ENCODE data around the gene UFSP2.
"Not testable (repeated sequence)": the region's sequence is repeated elsewhere in the genome, so short reads cannot be mapped to it uniquely, and the experiment has no call there.

Gene UFSP2

DNA sequence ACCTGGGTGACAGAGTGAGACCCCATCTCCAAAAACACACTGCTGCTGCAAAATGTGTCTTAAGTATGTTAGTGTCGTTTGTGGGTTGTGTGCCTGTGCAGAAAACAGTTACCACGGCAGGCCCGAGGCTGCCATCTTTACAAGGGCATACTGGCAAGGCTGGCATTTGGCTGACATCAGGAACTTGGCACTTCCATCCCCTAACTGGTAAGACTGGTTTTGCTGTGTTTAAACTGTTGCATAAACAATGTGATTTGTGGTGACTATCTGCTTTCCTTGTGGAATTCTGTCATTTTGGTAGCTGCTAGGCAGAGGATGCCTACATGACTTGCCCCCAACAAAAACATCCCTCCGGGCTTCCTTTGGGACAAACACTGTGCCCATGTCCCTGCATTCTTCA is 42.3 kb downstream of the UFSP2 start:
- no peak for DNase-seq

GRCh38 chr4:185382754-185383153 is 43.0 kb downstream of the UFSP2 start:
- no peak for DNase-seq

GRCh38 chr4:185381288-185382196 is 44.2 kb downstream of the UFSP2 start:
- no peak for DNase-seq

DNA sequence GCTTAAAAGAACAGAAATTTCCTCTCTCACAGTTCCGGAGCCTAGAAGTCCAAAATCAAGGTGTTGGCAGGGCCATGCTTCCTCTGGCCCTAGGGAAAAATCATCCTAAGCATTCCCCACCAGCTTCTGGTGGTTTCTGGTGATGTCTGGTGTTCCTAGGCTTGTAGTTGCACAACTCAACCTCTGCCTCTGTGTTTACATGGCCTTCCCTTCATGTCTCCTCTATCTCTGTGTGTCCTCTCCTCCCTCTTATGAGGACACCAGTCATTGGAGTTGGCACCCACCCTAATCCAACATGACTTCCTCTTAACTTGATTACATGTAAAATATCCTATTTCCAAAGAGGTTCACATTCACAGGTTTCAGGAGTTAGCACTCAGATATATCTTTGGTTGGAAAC is 45.4 kb downstream of the UFSP2 start:
- DNase-seq = no peak

- DNase-seq = no peak
These were observed 46.2 kb downstream of the UFSP2 start for GRCh38 chr4:185379326-185380295.

- no peak for DNase-seq
These were observed 47.5 kb downstream of the UFSP2 start for GRCh38 chr4:185378264-185378663.

DNA sequence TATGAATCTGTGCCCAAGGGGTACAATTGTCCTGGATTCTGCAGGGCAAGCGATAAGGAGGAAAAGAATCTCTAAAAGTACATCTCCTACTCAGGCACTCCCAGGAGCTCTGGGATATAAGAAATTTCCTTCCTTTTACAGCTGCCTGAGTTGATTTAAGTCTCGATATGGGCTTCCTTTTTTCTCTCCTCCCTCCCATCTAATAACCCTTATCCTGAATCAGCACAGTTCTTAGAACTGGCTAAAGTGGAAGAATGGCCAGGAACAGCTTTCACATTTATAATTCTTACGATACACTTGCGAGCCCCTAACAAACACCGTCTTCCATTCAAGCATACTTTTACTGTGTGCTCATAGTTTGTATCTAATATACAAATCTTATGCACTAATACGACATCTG is 51.2 kb downstream of the UFSP2 start:
- no peak for DNase-seq

GRCh38 chr4:185374027-185374426 is 51.7 kb downstream of the UFSP2 start:
- no peak for DNase-seq

DNA sequence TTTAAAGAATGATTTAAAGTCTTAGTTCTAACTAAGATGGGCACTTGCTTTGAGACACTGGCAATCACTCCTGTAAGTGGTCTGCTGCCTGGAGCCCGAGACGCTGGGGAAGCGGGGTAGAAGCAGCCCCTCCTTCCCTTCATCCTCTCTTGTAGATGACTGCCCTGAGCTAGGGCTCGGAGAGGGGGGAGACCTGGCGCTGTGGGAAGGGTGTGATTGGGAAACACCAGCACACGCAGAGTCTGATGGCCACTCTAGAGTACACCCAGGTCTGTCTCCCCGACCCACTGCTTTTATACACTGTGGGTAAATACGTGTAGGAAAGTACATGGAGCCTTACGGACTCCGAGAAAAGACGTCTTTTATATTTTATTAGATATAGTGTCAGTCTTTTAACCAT is 54.1 kb downstream of the UFSP2 start:
- no peak for DNase-seq

GRCh38 chr4:185370268-185370949 is 55.4 kb downstream of the UFSP2 start:
- no peak for DNase-seq

- no peak for DNase-seq
These were observed 56.0 kb downstream of the UFSP2 start for GRCh38 chr4:185369731-185370130.

- DNase-seq = no peak
These were observed 60.9 kb downstream of the UFSP2 start for GRCh38 chr4:185364886-185365285.

- no peak for DNase-seq
These were observed 62.5 kb downstream of the UFSP2 start for GRCh38 chr4:185363251-185363650.

GRCh38 chr4:185362570-185362969 is 63.2 kb downstream of the UFSP2 start:
- not testable (repeated sequence) for DNase-seq

DNA sequence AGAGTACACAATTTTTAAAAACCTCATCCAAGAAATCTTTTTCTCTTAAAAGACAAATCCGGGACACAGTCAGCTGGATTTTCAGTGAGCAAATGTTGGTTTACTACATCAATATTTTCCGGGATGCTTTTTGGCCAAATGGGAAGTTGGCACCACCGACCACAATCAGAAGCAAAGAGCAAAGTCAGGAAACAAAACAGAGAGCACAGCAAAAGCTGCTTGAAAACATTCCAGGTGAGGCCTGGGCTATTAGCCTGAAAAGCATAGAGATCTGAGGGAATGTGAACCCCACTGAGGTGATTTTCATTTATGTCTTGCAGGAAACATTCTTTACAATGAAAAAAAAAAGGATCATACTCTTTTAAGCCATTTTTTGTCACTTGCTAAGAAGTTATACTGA is 63.9 kb downstream of the UFSP2 start:
- no peak for DNase-seq

- no peak for DNase-seq
These were observed 65.9 kb downstream of the UFSP2 start for GRCh38 chr4:185359767-185360446.

DNA sequence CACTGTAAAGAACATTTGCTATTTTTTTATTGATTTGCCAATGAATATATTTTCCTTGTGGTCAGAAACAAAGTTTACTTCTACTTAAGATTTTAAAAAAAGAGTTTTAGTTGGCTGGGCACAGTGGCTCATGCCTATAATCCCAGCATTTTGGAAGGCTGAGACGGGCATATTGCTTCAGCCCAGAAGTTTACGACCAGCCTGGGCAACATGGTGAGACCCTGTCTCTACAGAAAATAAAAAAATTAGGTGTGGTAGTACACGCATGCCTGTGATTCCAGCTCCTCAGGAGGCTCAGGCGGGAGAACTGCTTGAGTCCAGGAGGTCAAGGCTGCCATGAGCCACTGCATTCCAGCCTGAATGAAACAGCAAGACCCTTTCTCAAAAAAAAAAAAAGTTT is 66.8 kb downstream of the UFSP2 start:
- no peak for DNase-seq

DNA sequence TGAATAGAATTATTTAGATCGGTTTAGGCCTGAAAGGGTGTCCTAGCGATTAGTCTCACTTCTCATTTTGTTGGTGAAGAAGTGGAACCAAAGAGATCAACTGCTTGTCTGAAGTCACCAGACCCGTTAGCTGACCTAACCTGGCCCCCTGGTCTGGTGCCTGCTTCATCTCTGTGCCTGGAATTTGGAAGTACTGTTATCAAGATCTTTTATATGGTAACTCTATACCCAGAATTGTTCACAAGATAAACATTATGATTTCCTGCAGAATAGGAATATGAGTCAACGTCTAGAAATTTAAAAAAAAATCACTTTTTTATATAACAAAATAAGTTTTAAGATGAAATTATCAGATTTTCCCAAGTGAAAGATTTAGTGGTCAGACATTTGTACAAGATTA is 67.2 kb downstream of the UFSP2 start:
- DNase-seq = no peak

- no peak for DNase-seq
These were observed 67.9 kb downstream of the UFSP2 start for GRCh38 chr4:185357733-185358440.

DNA sequence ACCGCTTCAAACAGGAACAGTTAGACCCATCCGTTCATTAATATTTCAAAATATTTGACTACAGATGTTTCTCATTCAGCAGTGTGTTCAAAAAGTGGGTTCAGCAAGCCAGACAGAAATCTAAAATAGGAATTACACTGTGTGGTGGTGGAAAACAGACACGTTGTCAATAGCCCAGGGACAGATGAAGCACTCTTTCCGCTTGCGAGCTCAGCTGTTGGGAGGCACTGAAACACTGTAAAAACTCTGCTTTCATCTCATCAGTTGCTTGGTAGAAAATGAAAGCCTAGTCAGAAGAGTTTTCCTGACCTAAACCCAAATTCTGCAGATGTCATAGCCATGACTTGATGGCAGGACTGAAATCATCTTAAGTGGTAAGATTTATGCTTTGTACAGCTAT is 68.6 kb downstream of the UFSP2 start:
- DNase-seq = no peak

GRCh38 chr4:185352741-185353140 is 73.0 kb downstream of the UFSP2 start:
- DNase-seq = no peak

- DNase-seq = no peak
These were observed 73.6 kb downstream of the UFSP2 start for GRCh38 chr4:185352202-185352601.

Data from NCI-H1417 treated with DMSO at 0.1 percent for 48 hours (cell line).